HEK293 (cell line): ENCODE results near the gene FNDC11.

Source experiments
- CTCF ChIA-PET: fragments of 350-600 bp; formaldehyde crosslinking; extraction: SDS; loops from one replicate; lab custom pipeline; 2021; ENCODE audit warnings: antibody characterized with exemption; lab: Yijun Ruan, JAX
- POLR2A ChIA-PET: fragments of 300-600 bp; formaldehyde crosslinking; extraction: SDS; loops from one replicate; lab custom pipeline; 2020; ENCODE audit warnings: antibody characterized with exemption, inconsistent platforms; lab: Yijun Ruan, JAX
- H3K27ac ChIP-seq: fragments of 200-500 bp; sonication (Bioruptor generic); 2 replicates; pipeline ENCODE4 v1.5.1; 2014; ENCODE audit warnings: low read depth, low read length, control low read depth, inconsistent platforms; ENCODE audit errors: extremely low read depth
- H3K36me3 ChIP-seq, 2 experiments: fragments of 200-500 bp in 1 of 2; sonication (Bioruptor generic) in 1 of 2; 1 replicate in 1 of 2; 2 replicates in 1 of 2; pipeline ENCODE4 v1.5.1; 2014 to 2017; ENCODE audit warnings: inconsistent platforms in 2 of 2, low read length in 2 of 2; ENCODE audit not compliant: control insufficient read depth in 2 of 2, insufficient read depth in 1 of 2
- H3K4me1 ChIP-seq: fragments of 200-500 bp; sonication (Bioruptor generic); 2 replicates; pipeline ENCODE4 v1.5.1; 2014; ENCODE audit warnings: mild to moderate bottlenecking, low read length, inconsistent platforms; ENCODE audit not compliant: control insufficient read depth, insufficient read depth
- H3K4me3 ChIP-seq: 2 replicates; pipeline ENCODE4 v1.5.1; 2011; ENCODE audit warnings: low read depth, mild to moderate bottlenecking, control low read depth, low read length, moderate library complexity
- H3K9me3 ChIP-seq: fragments of 200-500 bp; sonication (Bioruptor generic); 2 replicates; pipeline ENCODE4 v1.5.1; 2014; ENCODE audit warnings: low read depth, low read length, inconsistent platforms; ENCODE audit not compliant: control insufficient read depth, insufficient read depth
- BCL11A ChIP-seq: fragments of 450-650 bp; formaldehyde crosslinking; IDR thresholded peaks from 2 replicates; pipeline ENCODE4 v1.5.1; 2016; ENCODE audit warnings: low read depth, missing biosample characterization, missing genetic modification characterization
- ELK4 ChIP-seq: IDR thresholded peaks from 2 replicates; pipeline ENCODE4 v1.6.1; 2011; ENCODE audit warnings: mild to moderate bottlenecking, low read depth, low read length, borderline replicate concordance
- HIC1 ChIP-seq: fragments of 450-650 bp; formaldehyde crosslinking; IDR thresholded peaks from 2 replicates; pipeline ENCODE4 v1.5.1; 2016; ENCODE audit warnings: missing biosample characterization, missing genetic modification characterization
- INSM2 ChIP-seq: fragments of 450-650 bp; formaldehyde crosslinking; IDR thresholded peaks from 2 replicates; pipeline ENCODE4 v1.5.1; 2016; ENCODE audit warnings: missing biosample characterization, missing genetic modification characterization
- KLF8 ChIP-seq: fragments of 450-650 bp; formaldehyde crosslinking; IDR thresholded peaks from 2 replicates; pipeline ENCODE4 v1.5.1; 2016; ENCODE audit warnings: missing biosample characterization, missing genetic modification characterization
- MYNN ChIP-seq: fragments of 450-650 bp; formaldehyde crosslinking; IDR thresholded peaks from 2 replicates; pipeline ENCODE4 v1.5.1; 2016; ENCODE audit warnings: missing biosample characterization, missing genetic modification characterization, borderline replicate concordance
- PRDM6 ChIP-seq: fragments of 450-650 bp; formaldehyde crosslinking; IDR thresholded peaks from 2 replicates; pipeline ENCODE4 v1.5.1; 2017; ENCODE audit warnings: missing biosample characterization, missing genetic modification characterization
- REPIN1 ChIP-seq: fragments of 450-650 bp; formaldehyde crosslinking; IDR thresholded peaks from 2 replicates; pipeline ENCODE4 v1.5.1; 2017; ENCODE audit warnings: missing biosample characterization, missing genetic modification characterization, low read depth
- SALL2 ChIP-seq: fragments of 450-650 bp; formaldehyde crosslinking; IDR thresholded peaks from 2 replicates; pipeline ENCODE4 v1.5.0; 2017; ENCODE audit warnings: missing biosample characterization, mild to moderate bottlenecking, missing genetic modification characterization, borderline replicate concordance
- SP7 ChIP-seq: fragments of 450-650 bp; formaldehyde crosslinking; IDR thresholded peaks from 2 replicates; pipeline ENCODE4 v1.5.1; 2016; ENCODE audit warnings: missing biosample characterization, missing genetic modification characterization
- ZBTB7A ChIP-seq: fragments of 450-650 bp; formaldehyde crosslinking; IDR thresholded peaks from 2 replicates; pipeline ENCODE4 v1.5.1; 2016; ENCODE audit warnings: low read depth, missing biosample characterization, missing genetic modification characterization
- ZNF133 ChIP-seq: fragments of 450-650 bp; formaldehyde crosslinking; IDR thresholded peaks from 2 replicates; pipeline ENCODE4 v1.5.1; 2016; ENCODE audit warnings: missing biosample characterization, missing genetic modification characterization
- ZNF221 ChIP-seq: fragments of 450-650 bp; formaldehyde crosslinking; IDR thresholded peaks from 2 replicates; pipeline ENCODE4 v1.5.1; 2017; ENCODE audit warnings: missing biosample characterization, missing genetic modification characterization, borderline replicate concordance
- ZNF239 ChIP-seq: fragments of 450-650 bp; formaldehyde crosslinking; IDR thresholded peaks from 2 replicates; pipeline ENCODE4 v1.5.1; 2016; ENCODE audit warnings: missing biosample characterization, missing genetic modification characterization
- ZNF341 ChIP-seq: fragments of 450-650 bp; formaldehyde crosslinking; IDR thresholded peaks from 2 replicates; pipeline ENCODE4; 2016; ENCODE audit warnings: low read depth, missing biosample characterization, missing genetic modification characterization
- ZNF354C ChIP-seq: fragments of 450-650 bp; formaldehyde crosslinking; IDR thresholded peaks from 2 replicates; pipeline ENCODE4 v1.5.1; 2016; ENCODE audit warnings: missing biosample characterization, missing genetic modification characterization, low read depth, borderline replicate concordance
- ZNF37A ChIP-seq: fragments of 450-650 bp; IDR thresholded peaks from 2 replicates; pipeline ENCODE4 v1.5.1; 2018; ENCODE audit warnings: missing biosample characterization, missing genetic modification characterization
- ZNF449 ChIP-seq: fragments of 450-650 bp; formaldehyde crosslinking; IDR thresholded peaks from 2 replicates; pipeline ENCODE4 v1.5.1; 2017; ENCODE audit warnings: missing biosample characterization, mild to moderate bottlenecking, missing genetic modification characterization, moderate library complexity
- ZNF600 ChIP-seq: fragments of 450-650 bp; formaldehyde crosslinking; IDR thresholded peaks from 2 replicates; pipeline ENCODE4 v1.5.1; 2016; ENCODE audit warnings: missing biosample characterization, missing genetic modification characterization
- ZNF624 ChIP-seq: fragments of 450-650 bp; formaldehyde crosslinking; IDR thresholded peaks from 2 replicates; pipeline ENCODE4 v1.5.1; 2017; ENCODE audit warnings: missing biosample characterization, missing genetic modification characterization
- ZNF701 ChIP-seq: fragments of 450-650 bp; formaldehyde crosslinking; IDR thresholded peaks from 2 replicates; pipeline ENCODE4 v1.5.1; 2016; ENCODE audit warnings: missing biosample characterization, missing genetic modification characterization
- ZNF785 ChIP-seq: fragments of 450-650 bp; formaldehyde crosslinking; IDR thresholded peaks from 2 replicates; pipeline ENCODE4 v1.5.1; 2016; ENCODE audit warnings: missing biosample characterization, missing genetic modification characterization
- ZNF837 ChIP-seq: fragments of 450-650 bp; formaldehyde crosslinking; IDR thresholded peaks from 2 replicates; pipeline ENCODE4 v1.5.1; 2016; ENCODE audit warnings: missing biosample characterization, missing genetic modification characterization
- ZSCAN23 ChIP-seq: fragments of 450-650 bp; formaldehyde crosslinking; IDR thresholded peaks from 2 replicates; pipeline ENCODE4 v1.5.1; 2016; ENCODE audit warnings: missing biosample characterization, missing genetic modification characterization
- ZSCAN30 ChIP-seq: fragments of 450-650 bp; IDR thresholded peaks from 2 replicates; pipeline ENCODE4 v1.5.1; 2018; ENCODE audit warnings: missing biosample characterization, mild to moderate bottlenecking, missing genetic modification characterization, moderate library complexity

FNDC11 gene

GRCh38 chr20:63530788-63531160, 23.2 kb upstream of the FNDC11 start:
- no peak overlapping the region for H3K27ac ChIP-seq
- no peak overlapping the region for H3K4me3 ChIP-seq
- ChIA-PET POLR2A (interaction anchor here (0.7 to 1.5 kb wide), 2 partner anchors 10 to 127 kb away, joined by 3 to 5 read pairs; partner anchors contain the start of genes PPDPF and RTEL1), CTCF (interaction anchor here (0.6 kb wide), 1 partner anchor 145 kb away, joined by 3 read pairs; no protein-coding TSS in a partner anchor)
- H3K4me1 ChIP-seq, result no peaks in the 10 kb centered on the region
- TF ChIP-seq ZNF341 (tag by site-specific recombination) (no peak), ZNF837 (no peak), SALL2 (tag by site-specific recombination) (no peak), PRDM6 (tag by site-specific recombination) (no peak), ZNF600 (tag by site-specific recombination) (0 out of 2 replicates have a peak, but pooled peaks have one; percentile 32), ZNF701 (tag by site-specific recombination) (no peak), BCL11A (0 out of 2 replicates have a peak, but pooled peaks have one; percentile 43), ZSCAN30 (tag by site-specific recombination) (no peak), ZNF449 (tag by site-specific recombination) (no peak)
- no peaks in the 10 kb centered on the region for H3K9me3 ChIP-seq
- no peaks in the 10 kb centered on the region for H3K36me3 ChIP-seq

- Histone ChIP-seq H3K4me1 (no peaks in the 10 kb centered on the region), H3K36me3 (no peaks in the 10 kb centered on the region), H3K27ac (no peak overlapping the region), H3K4me3 (no peak overlapping the region), H3K9me3 (no peaks in the 10 kb centered on the region)
- POLR2A ChIA-PET, result interaction anchor here (0.7 kb wide), 1 partner anchor 126 kb away, joined by 3 read pairs; the partner anchor contains the start of gene RTEL1
- CTCF ChIA-PET, result interaction anchor here (0.7 kb wide), 1 partner anchor 589 kb away, joined by 3 read pairs; no protein-coding TSS in a partner anchor
- TF ChIP-seq HIC1 (tag by site-specific recombination), result no peak; the same call in 1 of the 2 replicates
- TF ChIP-seq BCL11A, result peak; percentile 53; the same call in 1 of the 2 replicates
- no peak for TF ChIP-seq ZNF221 (tag by site-specific recombination)
- TF ChIP-seq INSM2, result 0 out of 2 replicates have a peak, but pooled peaks have one; percentile 32
- no peak for TF ChIP-seq ZNF341 (tag by site-specific recombination)
- no peak for TF ChIP-seq MYNN (tag by site-specific recombination)
- TF ChIP-seq ZNF624, result no peak
- no peak for TF ChIP-seq ZNF37A (tag by site-specific recombination)
- TF ChIP-seq ZSCAN23 (tag by site-specific recombination), result no peak; the same call in 1 of the 2 replicates
- TF ChIP-seq ZNF239 (tag by site-specific recombination), result peak; percentile 82
- TF ChIP-seq SP7 (tag by site-specific recombination), result peak; percentile 27; the same call in 1 of the 2 replicates
- no peak for TF ChIP-seq ZNF354C (tag by site-specific recombination)
- TF ChIP-seq ELK4, result no peak
- TF ChIP-seq KLF8 (tag by site-specific recombination), result peak; percentile 49; the same call in 1 of the 2 replicates
- TF ChIP-seq ZBTB7A (tag by site-specific recombination), result peak; percentile 94; the same call in 1 of the 2 replicates
- no peak for TF ChIP-seq ZNF133 (tag by site-specific recombination)
- TF ChIP-seq REPIN1 (tag by site-specific recombination), result no peak
- TF ChIP-seq ZNF785 (tag by site-specific recombination), result no peak
These were observed 22.1 kb upstream of the FNDC11 start for GRCh38 chr20:63531686-63532448.
